Ishikawa (cell line): ENCODE results near the gene SEL1L2.

Experiments
- CEBPB ChIP-seq: IDR thresholded peaks from 2 replicates; pipeline ENCODE4 v1.6.1; 2012
- CREB1 ChIP-seq: IDR thresholded peaks from 2 replicates; pipeline ENCODE4 v1.6.1; 2012; ENCODE audit warnings: low read depth
- EGR1 ChIP-seq: IDR thresholded peaks from 2 replicates; pipeline ENCODE4 v1.6.1; 2012
- EP300 ChIP-seq: IDR thresholded peaks from 2 replicates; pipeline ENCODE4 v1.6.1; 2012; ENCODE audit warnings: borderline replicate concordance
- FOXM1 ChIP-seq: IDR thresholded peaks from 2 replicates; pipeline ENCODE4 v1.6.1; 2012; ENCODE audit warnings: low read depth, borderline replicate concordance
- MAX ChIP-seq: IDR thresholded peaks from 2 replicates; pipeline ENCODE4 v1.6.1; 2012
- NFIC ChIP-seq: IDR thresholded peaks from 2 replicates; pipeline ENCODE4 v1.6.1; 2012
- RAD21 ChIP-seq: IDR thresholded peaks from 2 replicates; pipeline ENCODE4 v1.6.1; 2012; ENCODE audit warnings: low read depth
- REST ChIP-seq: IDR thresholded peaks from 2 replicates; pipeline ENCODE4 v1.6.1; 2012; ENCODE audit warnings: low read depth, mild to moderate bottlenecking
- TAF1 ChIP-seq: IDR thresholded peaks from 2 replicates; pipeline ENCODE4 v1.6.1; 2012; ENCODE audit warnings: low read depth, mild to moderate bottlenecking
- TCF12 ChIP-seq: IDR thresholded peaks from 2 replicates; pipeline ENCODE4 v1.6.1; 2012; ENCODE audit warnings: low read depth
- TEAD4 ChIP-seq: IDR thresholded peaks from 2 replicates; pipeline ENCODE4 v1.6.1; 2012
- USF1 ChIP-seq: IDR thresholded peaks from 2 replicates; pipeline ENCODE4 v1.6.1; 2012
- YY1 ChIP-seq: IDR thresholded peaks from 2 replicates; pipeline ENCODE4 v1.6.1; 2012; ENCODE audit warnings: low read depth
- ZBTB7A ChIP-seq: IDR thresholded peaks from 2 replicates; pipeline ENCODE4 v1.6.1; 2012; ENCODE audit warnings: low read depth

SEL1L2 gene

GRCh38 chr20:13877793-13878192 lies 112.6 kb downstream of the SEL1L2 start:
- TF ChIP-seq CREB1 = no peak

- no peak for TF ChIP-seq RAD21
- TF ChIP-seq TEAD4 = no peak
- TF ChIP-seq TCF12 = no peak
- TF ChIP-seq TAF1 = no peak
- TF ChIP-seq FOXM1 = no peak
- no peak for TF ChIP-seq CREB1
- TF ChIP-seq REST = no peak
- no peak for TF ChIP-seq CEBPB
These were observed 115.1 kb downstream of the SEL1L2 start for GRCh38 chr20:13875265-13875811.

GRCh38 chr20:13874394-13875157 lies 115.8 kb downstream of the SEL1L2 start:
- no peak for TF ChIP-seq CREB1
- no peak for TF ChIP-seq ZBTB7A
- no peak for TF ChIP-seq RAD21
- no peak for TF ChIP-seq CEBPB
- no peak for TF ChIP-seq TAF1
- TF ChIP-seq USF1 = no peak

GRCh38 chr20:13873831-13874230 lies 116.6 kb downstream of the SEL1L2 start:
- TF ChIP-seq EGR1 (no peak), NFIC (no peak), EP300 (no peak), TCF12 (no peak), CEBPB (no peak), ZBTB7A (no peak), MAX (no peak), USF1 (no peak), TEAD4 (no peak), FOXM1 (no peak), YY1 (no peak), RAD21 (no peak), REST (no peak), CREB1 (no peak)

GRCh38 chr20:13870170-13870748 lies 120.2 kb downstream of the SEL1L2 start:
- no peak for TF ChIP-seq TAF1
- no peak for TF ChIP-seq CEBPB

- no peak for TF ChIP-seq CEBPB
- TF ChIP-seq NFIC = no peak
- no peak for TF ChIP-seq REST
These were observed 122.1 kb downstream of the SEL1L2 start for GRCh38 chr20:13868331-13868730.
